ENCODE results near the gene MUS81. TPM values are rescaled to one million over a fixed set of nuclear protein-coding genes. Genes with fewer than 3 reads are reported as not detected.
A peak's percentile ranks its signal among the peaks of the same experiment; 100 is the strongest.

MUS81 gene
- polyA plus RNA-seq, 6 donors from 2014 or later, result 3.2 to 32.0 (median 22.8) TPM

GRCh38 chr11:65880027-65880426, 19.8 kb downstream of the MUS81 start:
- ATAC-seq (ENCODE audit: low read depth in 2 of 2) (no peak), DNase-seq (no peak)
- Mint-ChIP-seq H3K4me1 (peaks cover 12 to 28% (median 15%) of the 10 kb centered on the region in 3 donors), H3K27me3 (no peaks in the 10 kb centered on the region), H3K27ac (peak overlapping the region in 1 of 6 donors; percentile 5), H3K9me3 (no peaks in the 10 kb centered on the region), H3K36me3 (peaks cover 0 to 4% of the 10 kb centered on the region in 2 donors), H3K4me3 (peak overlapping the region in 1 of 8 donors; percentile 27)

GRCh38 chr11:65880844-65881421, 20.7 kb downstream of the MUS81 start:
- H3K4me1 Mint-ChIP-seq, result peaks cover 15 to 32% (median 21%) of the 10 kb centered on the region in 3 donors
- H3K27ac Mint-ChIP-seq, result peak overlapping the region in 2 of 6 donors; percentile 80 to 85
- peaks cover 0 to 4% of the 10 kb centered on the region in 2 donors for H3K36me3 Mint-ChIP-seq
- H3K4me3 Mint-ChIP-seq, result no peak overlapping the region
- DNase-seq (no peak), ATAC-seq (ENCODE audit: low read depth in 2 of 2) (no peak)
- H3K9me3 Mint-ChIP-seq, result no peaks in the 10 kb centered on the region
- no peaks in the 10 kb centered on the region for H3K27me3 Mint-ChIP-seq

- no peaks in the 10 kb centered on the region for H3K27me3 Mint-ChIP-seq
- ATAC-seq (ENCODE audit: low read depth in 2 of 2) (no peak), DNase-seq (no peak)
- H3K9me3 Mint-ChIP-seq, result no peaks in the 10 kb centered on the region
- peaks cover 23 to 47% (median 33%) of the 10 kb centered on the region in 3 donors for H3K4me1 Mint-ChIP-seq
- peak overlapping the region in 2 of 6 donors; percentile 76 to 84 for H3K27ac Mint-ChIP-seq
- peaks cover 0 to 4% of the 10 kb centered on the region in 2 donors for H3K36me3 Mint-ChIP-seq
- peak overlapping the region in 1 of 8 donors; percentile 44 for H3K4me3 Mint-ChIP-seq
Measured at GRCh38 chr11:65882120-65883057, 22.2 kb downstream of the MUS81 start.

- Mint-ChIP-seq H3K4me3 (no peak overlapping the region), H3K9me3 (no peaks in the 10 kb centered on the region), H3K27ac (peak overlapping the region in 1 of 6 donors; percentile 76), H3K27me3 (no peaks in the 10 kb centered on the region), H3K36me3 (peaks cover 0 to 4% of the 10 kb centered on the region in 2 donors), H3K4me1 (peaks cover 30 to 52% (median 41%) of the 10 kb centered on the region in 3 donors)
- DNase-seq, result no peak
- no peak for ATAC-seq (ENCODE audit: low read depth in 2 of 2)
Measured at GRCh38 chr11:65883058-65883761, 23.0 kb downstream of the MUS81 start.

- H3K27ac Mint-ChIP-seq, result peak overlapping the region in 3 of 6 donors; percentile 49 to 73 (median 69)
- H3K9me3 Mint-ChIP-seq, result no peaks in the 10 kb centered on the region
- peak overlapping the region in 2 of 8 donors; percentile 42 to 70 for H3K4me3 Mint-ChIP-seq
- no peaks in the 10 kb centered on the region for H3K27me3 Mint-ChIP-seq
- no peak for ATAC-seq (ENCODE audit: low read depth in 2 of 2)
- DNase-seq, result no peak
- peaks cover 0 to 4% of the 10 kb centered on the region in 2 donors for H3K36me3 Mint-ChIP-seq
- peaks cover 37 to 58% (median 49%) of the 10 kb centered on the region in 3 donors for H3K4me1 Mint-ChIP-seq
Measured at GRCh38 chr11:65883786-65884715, 23.8 kb downstream of the MUS81 start.

- no peaks in the 10 kb centered on the region for H3K27me3 Mint-ChIP-seq
- peaks cover 43 to 60% (median 56%) of the 10 kb centered on the region in 3 donors for H3K4me1 Mint-ChIP-seq
- DNase-seq (peak; percentile 85), ATAC-seq (ENCODE audit: low read depth in 2 of 2) (peak; percentile 49 to 54)
- H3K9me3 Mint-ChIP-seq, result no peaks in the 10 kb centered on the region
- peak overlapping the region in 5 of 8 donors; percentile 15 to 70 (median 47) for H3K4me3 Mint-ChIP-seq
- H3K36me3 Mint-ChIP-seq, result peaks cover 0 to 4% of the 10 kb centered on the region in 2 donors
- H3K27ac Mint-ChIP-seq, result peak overlapping the region in 2 of 6 donors; percentile 69 to 73
Measured at GRCh38 chr11:65884716-65885092, 24.5 kb downstream of the MUS81 start.

- Mint-ChIP-seq H3K36me3 (peaks cover 0 to 4% of the 10 kb centered on the region in 2 donors), H3K27ac (peak overlapping the region in 4 of 6 donors; percentile 38 to 73 (median 61))
Measured at GRCh38 chr11:65885231-65885630, 25.0 kb downstream of the MUS81 start.

GRCh38 chr11:65885808-65886536, 25.7 kb downstream of the MUS81 start:
- no peaks in the 10 kb centered on the region for H3K9me3 Mint-ChIP-seq
- peaks cover 44 to 61% (median 60%) of the 10 kb centered on the region in 3 donors for H3K4me1 Mint-ChIP-seq

More at GRCh38 chr11:65885231-65885630, 25.0 kb downstream of the MUS81 start:
- ATAC-seq (ENCODE audit: low read depth in 2 of 2) (no peak), DNase-seq (no peak)
- Mint-ChIP-seq H3K4me1 (peaks cover 49 to 63% (median 61%) of the 10 kb centered on the region in 3 donors), H3K27me3 (no peaks in the 10 kb centered on the region), H3K4me3 (peak overlapping the region in 3 of 8 donors; percentile 47 to 70 (median 57)), H3K9me3 (no peaks in the 10 kb centered on the region)

GRCh38 chr11:65886826-65887722, 26.8 kb downstream of the MUS81 start:
- H3K4me3 Mint-ChIP-seq, result peak overlapping the region; percentile 90 to 98 (median 95)
- no peak for DNase-seq
- no peaks in the 10 kb centered on the region for H3K9me3 Mint-ChIP-seq
- H3K4me1 Mint-ChIP-seq, result peaks cover 48 to 68% (median 66%) of the 10 kb centered on the region in 3 donors
- H3K27me3 Mint-ChIP-seq, result no peaks in the 10 kb centered on the region
- ATAC-seq (ENCODE audit: low read depth in 2 of 2), result no peak
- H3K27ac Mint-ChIP-seq, result peak overlapping the region; percentile 24 to 100 (median 86)
- peaks cover 0 to 4% of the 10 kb centered on the region in 2 donors for H3K36me3 Mint-ChIP-seq

More at GRCh38 chr11:65885808-65886536, 25.7 kb downstream of the MUS81 start:
- peaks cover 0 to 4% of the 10 kb centered on the region in 2 donors for H3K36me3 Mint-ChIP-seq
- peak overlapping the region in 1 of 6 donors; percentile 48 for H3K27ac Mint-ChIP-seq
- ATAC-seq (ENCODE audit: low read depth in 2 of 2) (no peak), DNase-seq (no peak)
- no peaks in the 10 kb centered on the region for H3K27me3 Mint-ChIP-seq
- H3K4me3 Mint-ChIP-seq, result peak overlapping the region in 6 of 8 donors; percentile 44 to 97 (median 93)

GRCh38 chr11:65887723-65888162, 27.5 kb downstream of the MUS81 start:
- H3K27ac Mint-ChIP-seq, result peak overlapping the region; percentile 24 to 100 (median 96)
- ATAC-seq (ENCODE audit: low read depth in 2 of 2) (no peak), DNase-seq (no peak)
- no peaks in the 10 kb centered on the region for H3K27me3 Mint-ChIP-seq
- H3K4me3 Mint-ChIP-seq, result peak overlapping the region; percentile 90 to 98 (median 95)
- H3K4me1 Mint-ChIP-seq, result peaks cover 54 to 74% (median 73%) of the 10 kb centered on the region in 3 donors
- H3K9me3 Mint-ChIP-seq, result no peaks in the 10 kb centered on the region
- H3K36me3 Mint-ChIP-seq, result peaks cover 0 to 4% of the 10 kb centered on the region in 2 donors

Data from naive B cell (primary cell).